GM21723 (cell line): ENCODE measurements around the gene APOBEC3C.
"Not testable (repeated sequence)": the region's sequence is repeated elsewhere in the genome, so short reads cannot be mapped to it uniquely, and the experiment has no call there.

ENCODE experiments used
- ATAC-seq: cut with Tn5 transposase; IDR thresholded peaks from one replicate; pipeline ENCODE4 v1.9.1; 2021; ENCODE audit warnings: mild to moderate bottlenecking, moderate library complexity; ENCODE audit not compliant: unreplicated experiment

The APOBEC3C gene

GRCh38 chr22:38981992-38982927, 31.8 kb upstream of the APOBEC3C start, which contains the start of gene APOBEC3B:
Gene APOBEC3B (plus strand): TSS chr22:38982347. CDS start chr22:38982454, 107 bp downstream.
- ATAC-seq = peak; percentile 46

- ATAC-seq = no peak
Measured at GRCh38 chr22:38984224-38984623, 29.8 kb upstream of the APOBEC3C start.

GRCh38 chr22:38984784-38985757, 29.0 kb upstream of the APOBEC3C start:
- not testable (repeated sequence) for ATAC-seq

GRCh38 chr22:38986629-38987028, 27.4 kb upstream of the APOBEC3C start:
- ATAC-seq = no peak

GRCh38 chr22:38987171-38987895, 26.7 kb upstream of the APOBEC3C start:
- ATAC-seq = no peak

GRCh38 chr22:38989466-38989865, 24.6 kb upstream of the APOBEC3C start:
- ATAC-seq = no peak

- not testable (repeated sequence) for ATAC-seq
Measured at GRCh38 chr22:38992871-38993371, 21.1 kb upstream of the APOBEC3C start.

- ATAC-seq = no peak
Measured at GRCh38 chr22:38996105-38996504, 18.0 kb upstream of the APOBEC3C start.

GRCh38 chr22:38997518-38997917, 16.5 kb upstream of the APOBEC3C start:
- no peak for ATAC-seq

- ATAC-seq = no peak
Measured at GRCh38 chr22:39003165-39003638, 10.9 kb upstream of the APOBEC3C start.

GRCh38 chr22:39007177-39007576, 6.9 kb upstream of the APOBEC3C start:
- no peak for ATAC-seq

- not testable (repeated sequence) for ATAC-seq
Measured at GRCh38 chr22:39008271-39008850, 5.7 kb upstream of the APOBEC3C start.

- ATAC-seq = no peak
Measured at GRCh38 chr22:39010946-39011345, 3.1 kb upstream of the APOBEC3C start.

- ATAC-seq = no peak
Measured at GRCh38 chr22:39012533-39013511, 1.2 kb upstream of the APOBEC3C start.

GRCh38 chr22:39013561-39013941, 506 bp upstream of the APOBEC3C start:
- peak; percentile 31 for ATAC-seq

- not testable (repeated sequence) for ATAC-seq
Measured at GRCh38 chr22:39014723-39015121, 665 bp downstream of the APOBEC3C start.

GRCh38 chr22:39016592-39016991, 2.5 kb downstream of the APOBEC3C start:
- no peak for ATAC-seq

GRCh38 chr22:39017596-39018365, 3.7 kb downstream of the APOBEC3C start:
- ATAC-seq = no peak
